GM19035 (cell line): ENCODE data around the gene SUCNR1.

Experiments used
- ATAC-seq: cut with Tn5 transposase; IDR thresholded peaks from one replicate; pipeline ENCODE4 v1.9.1; 2021; ENCODE audit not compliant: unreplicated experiment

SUCNR1 gene

DNA sequence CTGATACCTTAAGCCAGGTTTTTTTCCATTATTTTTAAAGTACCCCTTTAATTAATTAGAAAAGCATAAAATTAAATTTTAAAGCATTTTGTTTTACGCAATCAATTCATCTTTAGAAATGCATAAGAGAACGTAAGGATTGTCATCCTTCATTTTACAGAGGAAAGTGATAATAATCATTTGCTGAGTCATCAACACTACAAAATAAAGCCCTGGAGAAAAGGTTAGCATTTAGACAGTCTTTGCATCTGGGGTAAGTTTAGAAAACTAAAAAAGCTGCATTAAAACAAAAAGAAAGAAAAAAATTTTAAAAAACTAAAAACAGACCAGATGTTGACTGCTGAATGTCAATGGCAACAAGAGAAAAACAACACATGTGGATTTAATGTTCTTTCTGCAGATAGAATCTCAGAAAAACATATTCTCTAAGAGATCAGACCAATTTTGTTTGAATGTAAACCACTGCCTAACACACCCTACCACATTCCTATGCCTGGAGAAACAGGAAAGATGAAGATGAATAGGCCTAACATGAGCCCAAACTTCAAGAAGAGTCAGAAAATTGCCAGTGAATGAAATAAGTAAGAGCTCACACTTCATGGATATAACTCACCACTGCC lies 59.9 kb downstream of the SUCNR1 start:
- no peak for ATAC-seq
